Measurements from ENCODE around the gene LRIG1.

DNA sequence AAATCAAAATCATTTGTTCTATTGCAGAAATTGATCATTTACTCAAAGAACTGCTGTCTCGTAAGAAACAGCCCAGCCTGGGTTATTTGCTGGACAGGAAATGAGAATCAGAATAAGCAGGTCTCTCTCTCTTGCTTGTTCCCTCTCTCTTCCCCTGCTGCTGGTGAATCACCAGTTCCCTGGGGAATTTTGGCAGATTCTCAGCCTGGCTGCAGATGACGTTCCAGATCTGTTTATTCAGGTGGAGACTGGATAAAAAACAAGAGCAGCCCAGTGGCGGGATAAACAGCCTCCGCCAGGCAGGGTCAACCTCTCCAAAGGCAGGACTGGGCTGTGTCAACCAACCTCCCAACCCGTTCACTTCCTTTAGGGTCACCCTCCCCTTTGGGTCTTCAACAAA is 72.1 kb downstream of the LRIG1 start:
- TF ChIP-seq, protein P1, sequence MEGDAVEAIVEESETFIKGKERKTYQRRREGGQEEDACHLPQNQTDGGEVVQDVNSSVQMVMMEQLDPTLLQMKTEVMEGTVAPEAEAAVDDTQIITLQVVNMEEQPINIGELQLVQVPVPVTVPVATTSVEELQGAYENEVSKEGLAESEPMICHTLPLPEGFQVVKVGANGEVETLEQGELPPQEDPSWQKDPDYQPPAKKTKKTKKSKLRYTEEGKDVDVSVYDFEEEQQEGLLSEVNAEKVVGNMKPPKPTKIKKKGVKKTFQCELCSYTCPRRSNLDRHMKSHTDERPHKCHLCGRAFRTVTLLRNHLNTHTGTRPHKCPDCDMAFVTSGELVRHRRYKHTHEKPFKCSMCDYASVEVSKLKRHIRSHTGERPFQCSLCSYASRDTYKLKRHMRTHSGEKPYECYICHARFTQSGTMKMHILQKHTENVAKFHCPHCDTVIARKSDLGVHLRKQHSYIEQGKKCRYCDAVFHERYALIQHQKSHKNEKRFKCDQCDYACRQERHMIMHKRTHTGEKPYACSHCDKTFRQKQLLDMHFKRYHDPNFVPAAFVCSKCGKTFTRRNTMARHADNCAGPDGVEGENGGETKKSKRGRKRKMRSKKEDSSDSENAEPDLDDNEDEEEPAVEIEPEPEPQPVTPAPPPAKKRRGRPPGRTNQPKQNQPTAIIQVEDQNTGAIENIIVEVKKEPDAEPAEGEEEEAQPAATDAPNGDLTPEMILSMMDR (conservative IDR thresholded peaks at IDR 0.05 in 1 of 2, IDR thresholded peaks at IDR 0.05 in 1 of 2; ENCODE audit: low read depth in 1 of 2, low read length in 2 of 2): no peak
- no peak for TF ChIP-seq EZH2 (IDR thresholded peaks at IDR 0.05; ENCODE audit: low read length, missing control alignments)
